NCI-H2081 (cell line): Measurements from ENCODE around the gene ZFYVE26.
"Not testable (repeated sequence)": the region's sequence is repeated elsewhere in the genome, so short reads cannot be mapped to it uniquely, and the experiment has no call there.

Source experiments
- DNase-seq, 2 experiments: peaks; one replicate each; lab custom pipeline; 2025; lab: John Stamatoyannopoulos, UW

ZFYVE26 gene

DNA sequence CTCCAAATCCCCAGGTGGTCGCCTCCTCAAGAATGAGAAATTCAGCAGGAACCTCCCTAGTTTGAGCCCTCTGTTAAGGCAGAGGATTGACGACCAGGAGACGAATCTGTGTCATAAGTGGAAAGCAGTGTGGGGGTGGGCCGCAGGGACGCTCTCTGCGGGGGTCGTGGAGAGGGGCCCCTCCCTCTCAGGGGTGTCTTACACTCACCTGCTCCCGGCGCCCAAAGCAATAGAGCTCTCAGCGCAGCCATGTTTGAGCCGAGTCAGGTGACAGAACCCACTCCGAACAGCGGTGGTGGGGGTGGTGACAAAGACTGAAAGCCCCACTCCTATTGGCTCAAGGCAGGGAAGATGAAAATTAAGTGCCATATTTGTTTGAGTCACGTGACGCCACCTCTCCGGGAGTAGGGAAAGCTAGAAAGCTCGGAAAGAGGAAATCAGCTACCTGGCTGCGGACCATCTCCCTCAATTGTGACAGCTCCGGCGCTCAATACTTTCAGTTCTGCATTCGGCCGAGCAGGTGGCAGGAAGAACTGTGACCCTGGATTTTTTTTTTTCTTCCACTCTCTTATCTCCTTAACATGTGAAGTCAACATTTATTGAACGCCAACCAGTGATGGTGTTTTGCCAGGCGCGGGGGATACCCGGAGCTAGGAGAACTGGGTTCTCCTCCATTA is at the start of gene ZFYVE26:
TSS of gene ZFYVE26 (minus strand) at position 265 of the 677 bp plus-strand sequence. CDS start 627 bp downstream, outside the sequence.
- DNase-seq, result peak; percentile 94 to 99

DNA sequence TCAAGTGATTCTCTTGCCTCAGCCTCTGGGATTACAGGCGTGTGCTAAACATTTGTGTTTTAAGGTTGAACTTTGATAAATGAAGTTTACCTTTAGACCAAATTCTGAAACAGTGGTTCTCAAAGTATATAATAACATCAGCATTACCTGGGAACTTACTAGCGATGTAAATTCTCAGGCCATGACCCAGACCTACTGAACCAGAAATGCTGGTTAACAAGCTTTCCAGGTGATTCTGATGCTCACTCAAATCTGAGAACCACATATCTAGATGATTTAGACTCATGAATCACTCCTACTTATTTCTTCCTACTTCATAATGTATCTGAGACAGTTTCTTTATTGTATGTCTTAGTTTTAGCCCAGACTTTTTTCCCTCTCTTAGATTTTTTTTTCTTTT is 46.8 kb upstream of the ZFYVE26 start:
- no peak for DNase-seq

DNA sequence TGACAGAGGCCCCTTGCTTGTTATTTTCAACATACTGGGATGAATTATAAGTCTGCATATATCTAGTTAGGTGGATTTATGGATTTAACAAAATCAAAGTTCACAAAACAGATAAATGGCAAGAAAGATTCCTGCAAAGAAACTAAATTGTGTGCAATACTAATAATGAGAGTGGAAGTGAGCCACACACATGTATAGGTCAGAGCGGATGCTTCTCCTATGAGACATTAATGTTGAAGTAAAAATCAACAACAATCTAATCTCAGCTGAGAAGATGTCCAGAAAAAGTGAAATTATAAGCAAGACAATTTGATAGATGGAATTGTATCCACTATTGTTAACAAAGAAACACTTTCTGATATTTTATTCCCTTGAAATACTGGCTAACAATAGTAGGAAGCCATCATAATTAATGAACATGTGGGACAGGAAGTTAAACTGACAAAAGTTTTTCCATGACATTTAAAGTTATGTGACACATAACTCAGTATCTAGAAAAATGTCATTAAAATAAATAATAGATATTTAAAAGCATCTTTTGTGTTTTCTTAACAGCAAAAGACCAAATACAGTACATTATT is 42.9 kb upstream of the ZFYVE26 start:
- no peak for DNase-seq

DNA sequence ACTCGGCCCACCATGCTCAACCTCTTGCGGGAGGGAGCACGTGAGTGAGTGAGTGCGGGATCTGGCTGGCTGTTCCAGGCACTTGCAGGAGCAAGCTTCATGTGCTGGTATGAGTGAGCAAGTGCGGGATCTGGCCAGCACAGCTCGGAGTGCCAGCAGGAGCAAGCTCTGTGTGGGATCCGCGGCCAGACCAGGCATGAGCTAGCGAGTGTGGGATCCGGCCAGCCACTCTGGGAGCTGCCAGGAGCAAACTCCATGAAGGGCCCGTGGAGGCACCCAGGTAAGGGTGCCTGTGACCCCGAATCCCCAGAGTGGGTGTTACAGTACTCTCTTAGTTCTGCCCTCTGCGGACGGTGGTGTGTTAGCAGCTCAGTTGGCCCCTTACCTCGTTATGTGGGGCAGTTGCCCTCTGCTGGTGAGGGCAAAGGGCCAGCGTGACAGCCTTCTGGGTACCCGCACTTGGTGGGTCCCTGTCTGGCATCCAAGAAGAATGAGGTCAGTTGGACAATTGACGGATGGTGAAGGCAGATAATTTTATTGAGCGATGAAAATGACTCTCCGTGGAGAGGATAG is 41.5 kb upstream of the ZFYVE26 start:
- DNase-seq, result no peak

DNA sequence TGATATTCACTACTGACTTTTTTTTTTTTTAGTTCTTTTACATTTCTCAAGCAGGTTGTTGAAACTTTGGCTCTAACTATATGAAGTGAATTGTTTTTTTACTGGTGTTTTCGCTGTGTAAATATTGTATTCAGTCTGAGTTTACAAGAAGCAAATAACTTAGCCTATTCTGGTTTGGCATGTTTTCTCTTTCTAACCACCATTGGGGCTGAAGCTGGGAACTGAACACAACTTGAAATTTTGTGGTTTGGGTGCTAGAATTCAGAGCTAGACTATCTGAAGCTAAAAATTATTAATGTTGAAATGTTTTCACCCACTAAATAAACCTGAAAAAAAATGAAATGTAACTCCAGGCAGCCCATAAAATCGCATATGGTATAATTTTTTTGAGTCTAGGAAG is 40.4 kb upstream of the ZFYVE26 start:
- DNase-seq, result no peak

DNA sequence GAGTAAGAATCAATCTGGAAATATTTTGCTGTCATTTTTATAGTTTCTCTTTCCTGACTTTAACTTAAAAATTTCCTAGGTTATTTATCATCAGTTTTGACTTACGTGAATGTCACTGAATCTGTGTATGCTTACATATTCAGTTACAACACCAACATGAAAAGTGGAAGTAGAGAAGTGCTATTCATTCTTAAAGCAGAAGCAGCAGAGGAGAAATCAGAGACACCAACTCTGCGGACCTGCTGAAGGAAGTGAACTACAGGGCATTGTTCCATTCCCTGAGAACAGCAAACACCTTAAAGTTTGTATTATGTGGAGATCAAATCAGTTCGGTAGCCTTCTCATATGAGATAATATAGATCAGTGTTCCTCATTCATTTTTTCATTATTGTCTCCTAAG is 37.3 kb upstream of the ZFYVE26 start:
- no peak for DNase-seq

DNA sequence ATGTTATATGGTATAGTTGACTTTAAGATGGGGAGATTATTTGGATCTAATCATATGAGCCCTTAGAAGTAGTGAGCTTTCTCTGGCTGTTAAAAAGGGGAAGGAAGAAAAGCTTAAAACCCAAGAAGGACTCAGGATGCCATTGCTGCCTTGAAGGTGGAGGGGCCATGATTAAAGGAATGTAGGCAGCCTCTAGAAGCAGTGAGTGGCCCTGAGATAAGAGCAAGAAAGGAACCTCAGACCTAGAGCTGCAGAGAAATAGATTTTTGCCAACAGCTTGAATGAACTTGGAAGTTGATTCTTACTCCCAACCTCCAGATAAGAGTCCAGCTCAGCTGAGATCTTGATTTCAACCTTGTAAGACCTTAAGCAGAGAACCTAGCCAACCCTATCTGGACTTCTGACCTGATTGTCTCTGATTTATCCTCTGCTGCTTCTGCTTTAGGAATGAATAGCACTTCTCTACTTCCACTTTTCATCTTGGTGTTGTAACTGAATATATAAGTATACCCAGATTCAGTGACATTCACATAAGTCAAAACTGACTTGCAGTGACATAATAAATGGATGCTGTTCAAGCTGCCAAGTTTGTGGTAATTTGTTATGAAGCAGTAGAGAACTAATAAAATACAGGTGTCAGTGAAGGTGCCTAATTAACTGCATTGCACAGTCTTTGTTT is 36.7 kb upstream of the ZFYVE26 start:
- DNase-seq, result no peak

DNA sequence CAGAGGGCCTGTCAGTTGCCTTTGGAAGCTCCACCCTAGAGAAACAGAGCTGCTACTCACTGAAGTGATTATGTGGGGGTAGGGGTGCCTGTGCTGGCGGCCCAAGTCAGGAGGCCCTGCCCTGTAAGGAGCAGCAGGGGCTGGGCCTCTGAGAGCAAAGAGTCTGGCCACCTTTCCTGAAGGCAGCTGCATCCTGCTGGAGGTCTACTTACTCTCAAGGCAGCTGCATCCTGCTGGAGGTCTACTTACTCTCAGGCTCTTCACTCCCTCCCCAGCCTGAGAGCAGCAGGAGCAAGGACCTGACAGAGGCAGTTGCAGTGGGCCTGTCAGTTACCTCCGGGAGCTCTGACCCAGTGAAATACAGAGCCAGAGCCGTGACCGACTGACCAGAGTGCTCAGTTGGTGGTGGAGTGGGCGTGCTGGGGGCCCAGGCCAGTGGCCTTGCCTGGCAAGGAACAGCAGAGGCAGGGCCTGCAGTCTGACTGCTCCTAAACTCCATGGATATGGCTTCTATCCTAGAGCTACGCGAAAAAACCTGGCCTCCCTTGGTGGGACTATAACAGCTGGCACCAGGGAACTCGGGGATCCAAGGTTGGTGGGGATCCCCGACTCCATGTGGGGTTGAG is 35.5 kb upstream of the ZFYVE26 start:
- DNase-seq, result no peak

DNA sequence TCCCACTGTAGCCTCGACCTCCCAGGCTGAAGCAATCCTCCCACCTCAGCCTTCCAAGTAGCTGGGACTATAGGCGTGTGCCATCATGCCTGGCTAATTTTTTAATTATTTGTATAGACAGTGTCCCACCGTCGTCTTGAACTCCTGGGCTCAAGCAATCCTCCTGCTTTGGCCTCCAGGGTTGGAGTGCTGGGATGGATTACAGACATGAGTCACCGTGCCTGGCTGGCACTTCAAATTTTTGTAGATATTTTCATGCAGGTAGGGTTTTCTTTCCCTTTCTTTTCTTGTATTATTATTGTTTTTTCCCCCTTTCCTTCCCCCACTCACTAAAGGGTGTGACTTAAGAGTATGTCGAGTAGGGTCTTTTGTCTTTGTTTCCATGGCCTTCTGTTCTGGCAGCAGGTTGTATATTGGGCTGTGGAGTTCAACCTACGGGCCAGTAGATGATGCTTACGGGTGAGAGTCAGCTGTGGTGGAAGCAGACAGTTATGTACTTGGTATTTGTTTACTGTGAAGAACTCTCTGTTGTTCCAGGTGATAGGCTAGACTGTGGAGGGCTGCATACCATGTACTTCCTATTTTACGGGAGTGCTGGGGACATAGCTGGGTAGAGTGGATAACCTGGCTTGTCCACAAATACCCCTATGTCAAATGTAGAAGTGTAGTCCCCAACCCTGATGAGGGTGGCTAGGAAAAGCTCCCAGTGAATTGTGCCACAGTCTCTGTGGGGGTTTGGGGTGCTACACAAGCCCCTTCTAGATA is 33.9 kb upstream of the ZFYVE26 start:
- no peak for DNase-seq

DNA sequence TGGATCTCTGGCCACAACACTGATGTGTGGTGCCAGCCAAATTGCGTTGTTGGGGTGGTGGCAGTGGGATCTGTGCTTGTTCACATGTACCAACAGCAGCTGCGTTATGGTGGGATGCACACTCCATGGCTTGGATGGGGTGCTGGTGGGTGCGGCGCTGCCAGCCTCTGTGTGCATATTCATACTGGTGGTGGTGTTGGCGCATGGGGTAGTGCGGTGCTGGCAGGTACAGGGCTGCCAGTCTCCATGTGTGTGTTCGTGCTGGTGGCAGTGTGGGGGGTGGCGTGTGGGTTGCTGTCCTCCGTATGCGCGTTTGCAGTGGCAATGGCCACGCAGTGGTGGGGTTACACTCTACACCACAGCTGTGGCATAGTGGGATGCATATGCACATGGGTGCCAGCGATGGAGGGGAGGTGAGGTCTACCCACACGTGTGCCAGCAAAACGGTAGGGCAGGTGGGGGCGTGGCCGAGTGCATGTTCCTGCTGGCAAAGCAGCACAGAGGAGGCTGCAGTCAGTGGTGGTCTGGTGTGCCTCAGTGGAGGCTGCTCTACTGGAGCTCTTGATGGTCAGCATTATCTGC is 29.7 kb upstream of the ZFYVE26 start:
- no peak for DNase-seq

DNA sequence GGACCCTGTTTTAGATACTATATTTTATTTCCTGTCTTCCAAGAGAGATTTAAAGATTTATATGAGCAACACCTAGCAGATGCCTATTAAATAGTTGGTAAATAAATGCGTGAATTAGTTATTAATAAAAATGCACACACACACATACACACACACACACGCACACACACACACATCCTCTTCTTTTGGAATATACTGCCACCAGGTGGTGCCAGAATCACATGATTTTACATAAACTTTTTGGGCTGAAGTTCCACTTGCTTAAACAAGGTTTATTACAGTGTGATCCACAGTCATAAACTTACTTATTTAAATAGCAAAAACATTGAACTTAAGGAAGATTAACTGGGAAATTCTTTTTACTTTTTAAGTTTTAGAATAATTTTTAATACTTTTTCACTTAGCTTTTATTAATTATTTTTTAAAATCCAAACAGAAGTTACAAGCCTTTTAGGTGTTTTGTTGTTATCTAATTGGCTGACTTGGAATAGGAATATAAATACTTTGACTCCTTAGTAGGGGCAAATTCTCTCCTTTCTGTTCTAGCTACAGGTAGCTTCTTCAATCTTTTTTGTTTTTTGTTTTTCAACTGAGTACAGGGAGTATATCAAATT is 20.7 kb upstream of the ZFYVE26 start:
- peak; percentile 24 to 57 for DNase-seq

DNA sequence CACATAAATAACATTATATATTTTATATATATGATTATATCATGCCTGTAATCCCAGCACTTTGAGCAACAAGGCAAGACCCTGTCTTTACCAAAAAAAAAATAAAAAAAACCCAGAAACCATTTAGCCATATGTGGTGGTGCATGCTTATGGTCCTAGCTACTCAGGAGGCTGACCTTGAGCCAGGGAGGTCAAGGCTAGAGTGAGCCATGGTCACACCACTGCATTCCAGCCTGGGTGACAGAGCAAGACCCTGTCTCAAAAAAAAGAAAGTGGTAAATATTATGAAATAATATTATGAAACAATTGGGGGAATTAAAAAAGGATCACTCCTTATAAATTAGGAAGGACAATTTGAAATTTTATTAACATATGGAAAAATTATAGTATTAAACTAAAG is 19.2 kb upstream of the ZFYVE26 start:
- no peak for DNase-seq

DNA sequence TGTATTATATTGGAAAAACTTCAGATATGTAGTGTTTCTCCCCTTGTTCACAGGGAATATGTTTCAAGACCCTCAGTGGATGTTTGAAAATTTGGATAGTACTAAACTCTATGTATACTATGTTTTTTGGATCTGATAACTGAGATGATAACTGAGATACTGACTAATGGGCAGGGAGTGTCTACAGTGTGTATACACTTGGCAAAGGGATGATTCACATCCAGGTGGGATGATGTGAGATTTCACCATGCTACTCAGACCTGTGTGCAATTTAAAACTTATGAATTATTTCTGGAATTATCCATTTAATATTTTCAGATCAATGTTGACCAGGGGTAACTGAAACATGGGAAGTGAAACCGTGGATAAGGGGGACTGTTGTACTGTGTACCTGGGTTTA is 17.0 kb upstream of the ZFYVE26 start:
- DNase-seq, result no peak

DNA sequence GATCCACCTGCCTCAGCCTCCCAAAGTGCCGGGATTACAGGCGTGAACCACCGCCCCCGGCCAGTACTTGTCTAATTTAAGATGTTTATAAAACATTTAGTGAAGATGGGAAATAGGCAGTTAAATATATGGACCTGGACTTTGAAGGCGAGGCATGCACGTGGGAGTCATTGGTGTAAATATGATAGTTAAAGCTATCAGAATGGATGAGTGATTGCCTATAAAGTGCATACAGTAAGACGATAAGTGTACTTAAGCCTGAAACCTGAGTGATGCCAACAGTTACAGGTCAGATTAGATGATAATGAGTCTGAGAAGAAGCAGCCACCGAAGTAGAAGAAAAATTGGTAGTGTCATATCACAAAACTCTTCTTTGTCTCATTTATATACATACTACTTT is 14.7 kb upstream of the ZFYVE26 start:
- DNase-seq, result no peak

DNA sequence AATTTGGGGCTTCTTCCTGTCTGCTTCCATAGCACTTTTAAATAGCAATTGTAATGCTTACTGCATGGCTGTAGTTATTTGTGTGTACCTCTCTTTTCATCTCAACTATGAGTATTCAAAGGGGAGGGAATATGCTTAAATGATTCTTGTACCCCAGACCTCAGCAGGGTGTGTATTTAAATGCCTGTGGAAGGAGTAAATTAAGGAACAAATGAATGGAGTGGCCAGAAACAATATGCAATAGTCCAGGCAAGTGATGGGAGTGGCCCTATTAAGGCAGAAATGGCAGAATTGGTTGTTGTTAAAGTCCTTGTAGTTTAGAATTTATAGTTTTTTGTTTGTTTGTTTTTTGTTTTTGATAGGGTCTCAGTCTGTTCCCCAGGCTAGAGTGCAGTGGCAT is 4.7 kb upstream of the ZFYVE26 start:
- DNase-seq, result no peak

DNA sequence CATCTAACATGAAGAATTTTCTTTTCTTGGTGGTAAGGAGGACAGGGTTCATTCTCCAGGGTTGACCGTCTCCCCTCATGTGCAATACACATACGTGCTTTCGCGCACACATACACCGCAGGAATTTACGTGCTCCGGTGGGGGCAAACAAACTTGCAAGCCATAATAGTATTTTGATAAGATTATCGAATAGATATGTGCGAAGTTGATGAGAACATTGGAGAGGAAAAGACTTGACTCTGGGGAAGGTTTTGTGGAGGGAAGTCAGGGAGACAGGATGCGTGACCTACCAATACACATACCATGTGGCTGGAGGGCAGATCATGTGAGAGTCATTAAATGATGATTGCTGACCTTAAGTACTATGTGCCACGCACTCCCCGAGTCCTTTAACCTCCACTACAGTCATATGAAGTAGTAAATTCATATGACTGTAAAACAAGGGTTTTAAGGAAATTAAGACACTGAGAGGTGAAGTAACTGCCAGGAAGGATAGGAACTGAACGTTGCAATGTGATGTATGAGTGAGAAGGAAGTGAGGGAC is 4.1 kb upstream of the ZFYVE26 start:
- DNase-seq, result peak in 1 of 2 experiments; percentile 18

DNA sequence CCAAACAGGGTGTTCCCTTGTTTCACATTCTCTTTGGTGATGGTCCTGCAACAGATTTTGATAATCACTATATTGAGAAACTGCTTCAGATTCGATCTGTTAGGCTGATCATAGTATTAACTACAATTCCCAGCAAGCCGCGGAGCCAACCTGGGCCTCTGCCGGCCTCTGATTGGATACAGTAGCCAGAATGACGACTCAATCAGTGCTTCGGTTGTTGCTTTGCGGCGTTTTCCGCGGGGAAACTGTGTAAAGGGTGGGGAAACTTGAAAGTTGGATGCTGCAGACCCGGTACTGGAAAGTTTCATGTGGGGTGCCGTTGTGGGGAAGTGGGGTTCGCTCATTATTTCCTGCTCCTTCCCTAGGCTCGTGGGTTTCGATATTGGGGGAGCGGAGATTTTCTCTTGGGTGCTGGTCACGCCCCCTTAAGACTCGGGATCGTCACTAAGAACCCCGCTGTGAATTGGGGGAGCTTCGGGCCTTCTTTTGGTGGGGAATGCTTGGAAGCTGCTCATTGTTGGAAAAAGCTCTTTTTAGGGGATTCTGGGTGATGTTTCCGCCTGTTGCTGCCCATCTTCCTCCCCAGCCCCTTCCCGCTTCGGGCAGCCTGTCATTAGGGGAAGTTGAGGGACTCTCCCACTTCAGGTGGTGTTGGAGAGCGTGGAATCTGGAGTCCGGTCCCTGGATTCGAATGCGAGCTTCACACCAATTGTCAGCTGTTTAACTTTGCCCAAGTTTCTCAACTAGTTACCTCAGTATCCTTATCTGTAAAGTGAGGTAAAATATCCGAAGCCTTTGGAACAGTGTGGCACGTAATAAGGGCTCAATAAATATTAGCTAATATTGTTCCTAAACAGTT is 3.4 kb upstream of the ZFYVE26 start, which contains the start of gene RAD51B:
TSS of gene RAD51B (plus strand) at position 217 of the 859 bp plus-strand sequence.
- peak; percentile 72 to 86 for DNase-seq

DNA sequence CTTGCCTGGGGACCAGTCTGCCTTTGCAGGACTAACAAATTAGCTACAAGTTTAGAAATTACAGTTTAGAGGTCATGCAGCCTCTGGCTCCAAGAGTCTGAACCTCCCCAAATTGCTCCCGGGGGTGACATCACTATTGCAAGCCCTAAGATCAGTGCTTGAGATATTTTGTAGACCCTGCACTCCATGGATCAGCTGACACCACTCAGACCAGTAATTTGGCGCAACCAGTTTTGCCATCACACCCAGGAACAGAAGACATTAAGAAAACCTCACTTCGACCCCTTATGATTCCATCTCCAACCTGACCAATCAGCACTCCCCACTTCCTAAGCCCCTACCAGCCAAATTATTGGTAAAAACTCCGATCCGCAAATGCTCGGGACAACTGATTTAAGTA is 2.1 kb upstream of the ZFYVE26 start:
- not testable (repeated sequence) for DNase-seq

DNA sequence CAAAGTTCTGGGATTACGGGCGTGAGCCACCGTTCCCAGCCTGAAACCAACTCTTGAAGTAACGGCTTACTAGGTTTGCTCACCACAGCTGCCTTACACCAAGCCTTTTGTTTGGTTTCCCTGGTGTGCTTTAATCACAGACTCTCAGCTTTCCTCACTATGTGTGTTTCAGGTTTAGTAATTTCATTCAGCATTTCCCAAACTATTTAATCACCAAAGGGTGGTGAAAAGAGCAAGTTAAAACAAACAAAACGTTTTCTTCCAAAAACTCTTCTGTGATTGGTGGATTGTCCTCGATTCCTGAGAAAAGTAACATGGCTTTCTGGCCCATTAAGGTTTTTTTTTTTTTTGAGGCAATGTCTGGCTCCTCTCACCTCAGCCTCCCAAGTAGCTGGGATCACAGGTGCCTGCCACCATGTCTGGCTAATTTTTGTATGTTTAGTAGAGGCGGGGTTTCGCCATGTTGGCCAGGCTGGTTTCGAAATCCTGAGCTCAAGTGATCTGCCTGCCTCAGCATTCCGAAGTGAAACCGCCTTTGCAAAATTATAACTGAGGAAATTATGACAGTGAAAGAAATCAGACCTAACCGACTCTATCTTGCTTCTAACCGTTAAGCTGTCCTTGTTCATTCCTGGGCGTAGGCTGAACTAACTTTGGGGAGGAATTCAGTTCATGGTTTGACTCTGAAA is 1.5 kb upstream of the ZFYVE26 start:
- DNase-seq, result no peak
